HG03558 (cell line): ENCODE results near the gene SFT2D3.

Source experiments
- ATAC-seq: cut with Tn5 transposase; IDR thresholded peaks from one replicate; pipeline ENCODE4 v1.9.1; 2021; ENCODE audit warnings: moderate number of reproducible peaks; ENCODE audit not compliant: unreplicated experiment; ENCODE audit errors: extremely low read depth

Gene SFT2D3

DNA sequence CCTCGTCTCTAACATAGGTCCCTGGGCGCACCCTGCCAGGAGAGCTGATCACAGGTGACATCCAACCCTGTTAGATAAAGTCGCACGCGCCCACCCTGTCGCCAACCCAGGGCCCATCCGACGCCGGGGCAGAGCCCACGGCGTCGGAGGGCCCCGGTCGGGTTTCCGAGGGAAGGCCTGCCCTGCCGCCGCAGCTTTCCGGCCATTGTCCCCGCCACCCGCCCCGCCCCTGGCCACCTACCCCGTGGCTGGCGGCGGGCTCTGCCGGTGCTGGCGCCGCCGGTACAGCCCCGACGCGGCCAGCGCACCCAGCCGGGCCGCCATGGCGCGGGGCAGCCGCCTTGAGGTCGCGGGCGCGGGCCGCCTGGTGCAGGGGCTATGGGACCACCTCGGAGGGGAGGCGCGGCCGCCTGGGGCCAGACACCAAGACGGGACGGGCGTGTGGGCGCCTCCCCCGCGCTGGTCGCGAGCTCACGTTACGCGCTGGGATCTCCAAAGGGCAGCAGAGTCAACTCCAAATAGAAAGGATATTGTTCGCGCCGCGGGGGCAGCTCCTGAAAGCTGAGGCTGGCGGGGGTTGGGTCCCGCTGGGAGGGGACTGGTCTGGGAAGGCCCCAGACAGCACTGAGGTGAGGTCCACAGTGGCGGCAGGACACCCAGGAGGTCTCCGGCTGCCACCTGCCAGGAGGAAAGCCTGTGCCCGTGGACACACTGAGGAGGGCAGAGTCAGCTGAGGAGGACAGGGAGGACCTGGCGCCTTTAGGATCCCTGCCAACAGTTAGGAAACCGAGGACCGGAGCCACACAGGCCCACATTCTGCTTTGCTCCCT is 37.0 kb upstream of the SFT2D3 start:
- no peak for ATAC-seq

DNA sequence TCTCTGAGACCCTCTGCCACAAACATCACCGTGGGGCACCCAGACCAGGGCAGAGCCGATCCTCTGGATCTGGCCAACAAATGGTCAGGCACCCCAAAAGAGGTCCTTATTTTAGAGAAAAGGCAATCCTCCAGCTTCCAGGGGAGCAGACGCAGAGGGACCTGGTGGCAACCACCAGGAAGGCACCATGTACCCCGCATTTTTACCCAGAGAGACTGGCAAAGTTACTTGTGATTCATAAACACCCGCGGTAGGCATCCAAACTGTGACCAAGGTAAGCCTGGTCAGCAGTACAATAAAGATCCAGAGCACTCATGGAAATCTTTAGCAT is 36.4 kb upstream of the SFT2D3 start:
- ATAC-seq, result no peak

GRCh38 chr2:127665267-127665893 is 35.9 kb upstream of the SFT2D3 start:
- no peak for ATAC-seq

DNA sequence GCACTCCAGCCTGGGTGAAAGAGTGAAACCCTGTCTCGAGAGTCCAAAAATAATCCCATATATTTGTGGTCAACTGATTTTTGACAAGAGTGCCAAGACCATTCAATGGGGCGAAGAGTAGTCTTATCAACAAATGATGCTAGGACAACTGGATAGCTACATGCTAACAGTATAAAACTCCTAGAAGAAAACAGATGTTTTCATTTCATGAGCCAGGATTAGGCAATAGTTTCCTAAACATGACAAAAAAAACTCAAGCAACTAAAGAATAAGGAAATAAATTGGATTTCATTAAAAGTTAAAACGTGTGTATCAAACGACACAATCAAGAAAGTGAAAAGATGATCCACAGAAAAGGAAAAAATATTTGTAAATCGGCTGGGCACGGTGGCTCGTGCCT is 32.2 kb upstream of the SFT2D3 start:
- no peak for ATAC-seq

GRCh38 chr2:127670055-127670956 is 31.0 kb upstream of the SFT2D3 start:
- ATAC-seq, result no peak

GRCh38 chr2:127670957-127671290 is 30.4 kb upstream of the SFT2D3 start:
- ATAC-seq, result no peak

DNA sequence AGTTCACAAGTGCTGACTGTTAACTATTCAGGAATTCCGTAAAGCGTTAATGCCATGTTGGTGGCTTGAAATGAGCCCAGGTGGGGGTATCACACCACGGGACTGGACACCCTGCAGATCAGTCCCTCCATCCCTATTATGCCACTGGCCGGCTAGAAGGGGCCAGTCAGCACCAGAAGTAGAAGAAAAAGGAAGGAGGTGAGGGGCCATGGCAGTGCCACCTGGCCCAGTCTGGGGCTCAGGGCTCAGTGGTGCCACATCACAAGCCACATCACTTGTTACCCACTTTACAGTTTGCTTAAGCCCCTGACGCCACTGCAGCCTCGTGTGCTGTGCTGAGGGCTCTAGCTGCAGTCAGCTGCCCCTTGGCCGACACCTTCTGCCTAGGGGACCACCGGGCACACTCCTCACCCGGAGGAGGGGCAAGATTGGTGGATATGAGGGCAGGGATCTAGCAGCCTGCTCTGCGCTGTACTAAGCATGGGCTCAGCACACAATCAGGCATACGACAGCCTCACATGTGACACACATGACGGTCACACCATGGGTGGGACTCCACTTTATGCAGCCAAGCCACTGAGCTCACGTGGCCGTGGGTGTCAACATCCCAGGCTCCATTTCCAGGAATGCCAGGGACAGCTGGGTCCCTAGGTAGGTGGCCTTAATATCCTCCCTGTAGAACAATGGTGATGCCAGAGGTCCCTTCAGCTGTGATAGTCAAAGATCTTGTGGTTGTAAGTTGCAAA is 29.6 kb upstream of the SFT2D3 start:
- no peak for ATAC-seq

DNA sequence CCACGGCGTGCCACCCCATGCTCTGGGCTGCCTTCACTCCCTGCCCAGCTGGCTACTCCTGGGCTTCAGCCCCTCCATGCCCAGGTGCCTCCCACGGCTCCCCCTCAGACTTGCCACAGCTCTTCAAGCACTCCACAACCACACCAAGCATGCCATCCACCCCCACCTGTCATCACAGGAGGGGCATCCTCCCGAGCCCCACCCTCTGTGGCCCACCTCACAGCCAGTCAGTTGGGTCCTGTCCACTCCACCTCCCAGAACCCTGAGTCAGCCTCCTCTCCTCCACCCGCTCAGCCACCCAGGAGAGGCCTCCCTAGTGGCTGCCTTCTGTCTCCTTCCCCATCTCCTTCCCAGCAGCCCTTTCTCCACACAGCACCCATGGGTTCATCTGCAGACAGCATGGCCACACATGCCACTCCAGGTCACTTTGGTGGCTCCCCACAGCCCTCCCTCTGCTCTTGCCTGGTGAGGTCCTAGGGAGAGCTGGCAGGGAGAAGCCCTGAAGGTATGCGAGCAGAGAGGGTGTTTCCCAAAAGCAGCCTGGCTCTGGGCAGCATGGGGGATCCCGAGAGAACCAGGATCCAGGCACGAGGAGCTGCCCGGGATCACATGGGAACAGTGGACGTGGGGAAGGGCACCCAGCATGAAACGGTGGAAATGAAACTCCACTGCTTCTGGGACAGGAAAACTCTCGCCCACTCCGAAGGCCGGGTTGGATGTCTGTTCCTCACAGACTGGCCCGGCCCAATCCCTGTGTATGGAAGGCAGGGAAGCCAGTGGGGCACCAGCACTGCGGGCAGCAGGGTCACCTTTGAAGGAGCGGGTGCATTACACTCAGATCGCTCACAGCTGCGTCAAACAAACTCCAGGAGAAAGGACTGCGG is 28.7 kb upstream of the SFT2D3 start:
- no peak for ATAC-seq

GRCh38 chr2:127673291-127674069 is 27.8 kb upstream of the SFT2D3 start:
- ATAC-seq, result no peak

DNA sequence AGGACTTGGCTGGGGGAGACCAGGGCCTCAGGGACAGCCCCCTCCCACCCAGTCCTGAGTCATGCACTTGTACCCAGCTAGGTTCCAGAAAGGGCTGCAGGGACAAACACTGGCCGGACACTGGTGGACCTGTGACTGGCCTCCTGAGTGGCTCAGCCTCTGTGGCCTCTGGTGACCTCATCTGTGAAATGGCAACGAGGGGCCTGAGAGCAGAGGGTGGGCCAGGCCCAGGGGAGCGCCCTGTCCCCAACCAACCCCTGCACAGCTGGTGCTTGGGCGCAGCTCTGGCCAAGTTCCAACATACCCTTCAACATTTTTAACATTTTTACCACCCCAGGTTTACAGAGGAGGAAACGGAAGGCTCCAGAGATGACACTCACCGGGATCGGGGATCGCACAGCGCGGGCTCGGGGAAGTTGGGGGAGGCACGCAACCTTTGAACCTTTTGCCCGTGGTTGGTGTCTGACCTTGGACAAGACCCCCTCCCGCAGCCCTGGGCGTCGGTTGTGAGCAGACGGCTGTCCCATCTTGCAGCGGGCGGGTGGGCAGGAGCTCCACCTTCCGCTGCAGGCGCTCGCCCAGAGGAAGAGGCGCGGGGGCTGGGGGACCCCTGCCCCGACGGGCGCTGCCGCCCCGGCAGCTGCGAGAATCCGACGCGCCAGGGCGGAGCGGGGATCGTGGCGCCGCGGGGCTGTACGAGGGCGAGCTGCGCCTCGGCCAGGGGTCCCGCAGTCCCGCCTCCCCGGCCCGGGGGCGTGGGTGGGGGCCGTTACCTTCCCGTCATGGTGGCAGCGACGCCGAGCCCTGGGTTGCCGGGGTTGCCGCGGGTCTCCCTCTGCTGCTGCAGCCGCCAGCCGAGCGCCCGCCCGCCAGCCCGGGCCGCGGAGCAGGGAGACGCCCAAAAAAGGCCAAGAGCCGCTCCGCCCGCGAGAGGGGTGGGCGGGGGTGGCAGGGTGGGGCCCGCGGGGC is 26.8 kb upstream of the SFT2D3 start:
- no peak for ATAC-seq

- no peak for ATAC-seq
Measured at GRCh38 chr2:127675331-127676261, 25.7 kb upstream of the SFT2D3 start, which contains the start of gene LIMS2. Gene LIMS2 (minus strand): TSS chr2:127675530. CDS start chr2:127675024, 506 bp downstream.

GRCh38 chr2:127676906-127677305 is 24.4 kb upstream of the SFT2D3 start:
- no peak for ATAC-seq

DNA sequence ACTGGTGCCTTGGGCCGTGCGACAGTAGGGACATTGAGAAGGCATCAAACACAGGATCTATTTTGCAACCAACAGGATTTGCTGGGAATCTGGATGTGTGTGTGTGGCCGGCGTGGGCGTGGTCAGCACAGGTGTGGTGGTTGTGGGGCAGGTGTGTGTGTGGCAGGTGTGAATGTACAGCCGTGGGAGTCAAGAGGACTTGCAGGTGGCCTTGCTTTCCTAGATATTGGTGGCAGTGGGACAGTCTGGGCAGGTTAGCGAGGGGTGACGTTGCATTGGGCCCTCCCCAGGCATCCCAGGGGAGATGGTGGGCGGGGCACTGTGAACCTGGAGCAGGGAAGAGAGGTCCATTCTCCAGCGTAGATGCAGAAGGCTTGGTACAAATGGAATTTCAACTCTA is 22.8 kb upstream of the SFT2D3 start:
- no peak for ATAC-seq

DNA sequence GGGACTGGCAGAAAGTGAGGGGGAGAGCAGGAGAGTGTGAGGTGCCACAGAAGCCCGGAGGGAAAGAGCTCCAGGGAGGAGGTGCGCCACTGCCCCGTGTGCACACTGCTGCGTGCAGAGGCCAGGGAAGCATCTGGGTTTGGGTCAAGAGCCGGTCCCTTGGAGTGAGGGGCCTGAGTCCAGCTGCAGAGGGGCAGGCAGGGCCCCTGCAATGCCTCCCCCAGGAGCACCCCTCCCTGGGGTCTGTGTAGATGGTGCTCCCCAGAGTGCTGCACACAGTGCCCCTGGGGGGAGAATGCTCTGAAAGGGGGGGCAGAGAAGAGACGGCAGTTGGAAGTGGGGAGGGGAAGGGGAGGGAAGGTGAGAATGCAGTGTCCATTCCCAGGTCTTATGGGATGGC is 22.3 kb upstream of the SFT2D3 start:
- no peak for ATAC-seq

DNA sequence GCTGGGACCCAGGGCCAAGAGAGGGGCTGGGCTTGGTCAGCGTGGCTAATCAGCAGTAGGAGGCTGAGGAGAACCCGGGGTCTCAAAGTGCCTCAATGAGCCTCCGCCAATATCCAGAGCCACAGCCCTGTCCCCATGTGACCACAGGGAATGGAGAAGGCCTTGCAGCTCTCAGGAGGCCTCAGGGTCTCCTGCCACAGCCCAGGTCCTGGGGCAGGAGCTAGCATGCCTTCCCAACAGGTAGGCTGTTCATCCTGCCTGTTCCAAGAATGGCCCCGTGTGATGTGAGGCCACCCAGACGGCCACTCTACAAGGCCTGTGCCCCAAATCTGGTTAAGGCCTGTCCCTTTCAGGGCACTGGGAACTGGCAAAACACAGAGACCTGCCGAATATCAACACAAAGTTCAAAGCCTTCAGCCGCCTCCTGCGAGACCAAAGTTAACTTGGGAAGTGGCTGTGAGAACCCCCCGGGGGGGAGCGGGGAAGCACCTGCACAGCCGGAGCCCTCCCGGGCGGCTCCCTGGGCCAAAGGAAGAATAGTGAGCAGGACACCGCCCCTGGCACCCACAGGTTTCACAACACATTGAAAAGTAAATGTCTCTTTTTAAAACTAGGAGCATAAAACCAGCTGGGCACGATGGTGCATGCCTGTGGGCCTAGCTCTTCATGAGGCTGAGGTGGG is 21.5 kb upstream of the SFT2D3 start:
- no peak for ATAC-seq

- ATAC-seq, result no peak
Measured at GRCh38 chr2:127680706-127681287, 20.5 kb upstream of the SFT2D3 start.
